SK-N-SH (cell line): ENCODE results near the gene RHOXF2B. TPM values are rescaled to one million over a fixed set of nuclear protein-coding genes. Genes with fewer than 3 reads are reported as not detected.
"Not testable (repeated sequence)": the region's sequence is repeated elsewhere in the genome, so short reads cannot be mapped to it uniquely, and the experiment has no call there.

ENCODE experiments used
- CTCF ChIA-PET: fragments of 300-600, 350-600 bp; formaldehyde crosslinking; extraction: SDS; loops from one replicate; lab custom pipeline; 2021; lab: Yijun Ruan, JAX
- POLR2A ChIA-PET: fragments of 350-600 bp; sonication (Branson Sonifier 250); formaldehyde crosslinking; extraction: SDS; loops from one replicate; lab custom pipeline; 2020; ENCODE audit warnings: antibody characterized with exemption, inconsistent platforms; lab: Yijun Ruan, JAX
- DNase-seq: peaks from one replicate; pipeline ENCODE4 v3.0.0; 2012
- H2AFZ ChIP-seq: fragments of 200-600 bp; sonication (generic); 2 replicates; pipeline ENCODE4 v1.8.1; 2016; ENCODE audit warnings: antibody characterized with exemption, mild to moderate bottlenecking, low read depth
- H3F3A ChIP-seq: fragments of 200-600 bp; sonication (generic); replicated peaks from 2 replicates; pipeline ENCODE3; 2016; ENCODE audit warnings: antibody characterized with exemption, mild to moderate bottlenecking; ENCODE audit not compliant: insufficient read depth
- H3K27ac ChIP-seq, 2 experiments: fragments of 200-500 bp in 1 of 2; fragments of 200-600 bp in 1 of 2; sonication (Bioruptor generic) in 1 of 2; sonication (generic), shearing (Covaris generic) in 1 of 2; 2 replicates each; pipeline versions ENCODE4 v1.5.1 to v1.6.1; 2014 to 2016; ENCODE audit warnings: low read depth in 2 of 2, inconsistent platforms in 1 of 2, low read length in 1 of 2, mild to moderate bottlenecking in 1 of 2, mixed read lengths in 1 of 2
- H3K27me3 ChIP-seq: fragments of 200-600 bp; sonication (generic), shearing (Covaris generic); 2 replicates; pipeline ENCODE4 v1.6.1; 2016; ENCODE audit warnings: mixed run types; ENCODE audit not compliant: insufficient read depth
- H3K36me3 ChIP-seq, 2 experiments: fragments of 200-500 bp in 1 of 2; fragments of 200-600 bp in 1 of 2; sonication (Bioruptor generic) in 1 of 2; sonication (generic) in 1 of 2; replicated peaks in 1 of 2; 2 replicates each; pipeline versions ENCODE3 to v1.5.1; 2014 to 2016; ENCODE audit warnings: low read length in 1 of 2, mild to moderate bottlenecking in 1 of 2; ENCODE audit not compliant: insufficient read depth in 2 of 2, control insufficient read depth in 1 of 2
- H3K4me1 ChIP-seq, 2 experiments: fragments of 200-500 bp in 1 of 2; fragments of 200-600 bp in 1 of 2; sonication (Bioruptor generic) in 1 of 2; sonication (generic), shearing (Covaris generic) in 1 of 2; 2 replicates each; pipeline versions ENCODE4 v1.5.1 to v1.6.1; 2014 to 2016; ENCODE audit warnings: low read depth in 1 of 2, low read length in 1 of 2, mixed run types in 1 of 2; ENCODE audit not compliant: insufficient read depth in 2 of 2, control insufficient read depth in 1 of 2
- H3K4me2 ChIP-seq: fragments of 200-600 bp; sonication (generic), shearing (Covaris generic); 2 replicates; pipeline ENCODE4 v1.6.1; 2017; ENCODE audit warnings: mixed run types
- H3K4me3 ChIP-seq, 2 experiments: fragments of 200-500 bp in 1 of 2; fragments of 200-600 bp in 1 of 2; sonication (Bioruptor generic) in 1 of 2; sonication (generic), shearing (Covaris generic) in 1 of 2; 2 replicates each; pipeline versions ENCODE4 v1.5.1 to v1.8.1; 2014 to 2016; ENCODE audit warnings: low read depth in 2 of 2, inconsistent platforms in 1 of 2, low read length in 1 of 2, mild to moderate bottlenecking in 1 of 2, mixed read lengths in 1 of 2, moderate library complexity in 1 of 2
- H3K79me2 ChIP-seq: fragments of 200-600 bp; sonication (generic); 2 replicates; pipeline ENCODE4 v1.8.1; 2017; ENCODE audit warnings: mild to moderate bottlenecking; ENCODE audit not compliant: insufficient read depth
- H3K9ac ChIP-seq: fragments of 200-600 bp; sonication (generic); 2 replicates; pipeline ENCODE4 v1.6.1; 2017; ENCODE audit warnings: mixed run types
- H3K9me2 ChIP-seq: fragments of 200-600 bp; sonication (generic); 2 replicates; pipeline ENCODE4 v1.6.1; 2017; ENCODE audit warnings: mixed run types
- H3K9me3 ChIP-seq: fragments of 200-600 bp; sonication (generic); 2 replicates; pipeline ENCODE4 v1.6.1; 2017; ENCODE audit warnings: mixed run types, mild to moderate bottlenecking, moderate library complexity
- H4K20me1 ChIP-seq: fragments of 200-600 bp; sonication (generic); 2 replicates; pipeline ENCODE4 v1.6.1; 2017; ENCODE audit warnings: mild to moderate bottlenecking, mixed run types; ENCODE audit not compliant: insufficient read depth
- CHD2 ChIP-seq: fragments of 150-350 bp; IDR thresholded peaks from 2 replicates; pipeline ENCODE4 v1.6.1; 2018; ENCODE audit warnings: low read length; ENCODE audit not compliant: partially characterized antibody
- ELF1 ChIP-seq: IDR thresholded peaks from 2 replicates; pipeline ENCODE4 v1.4.0; 2012
- EP300 ChIP-seq, 2 experiments: IDR thresholded peaks; 2 replicates each; pipeline versions ENCODE4 v1.4.0 to v1.6.1; 2012; ENCODE audit warnings: borderline replicate concordance in 1 of 2, low read depth in 1 of 2, low read length in 1 of 2
- EZH2phosphoT487 ChIP-seq: fragments of 200-600 bp; sonication (generic); IDR thresholded peaks from 2 replicates; pipeline ENCODE4 v1.6.1; 2017; ENCODE audit warnings: low read depth, mixed run types, mild to moderate bottlenecking, antibody characterized with exemption, moderate library complexity, borderline replicate concordance
- FOSL2 ChIP-seq: IDR thresholded peaks from 2 replicates; pipeline ENCODE4 v1.4.0; 2012; ENCODE audit warnings: low read depth, mild to moderate bottlenecking, moderate library complexity, borderline replicate concordance
- FOXJ3 ChIP-seq: sonication (generic); formaldehyde crosslinking; IDR thresholded peaks from 2 replicates; pipeline ENCODE4 v1.5.1; 2020; ENCODE audit warnings: mild to moderate bottlenecking, missing genetic modification reagents
- GABPA ChIP-seq: IDR thresholded peaks from 2 replicates; pipeline ENCODE4 v1.4.0; 2012; ENCODE audit warnings: low read depth, mild to moderate bottlenecking
- MEF2A ChIP-seq: IDR thresholded peaks from 2 replicates; pipeline ENCODE4 v1.4.0; 2012; ENCODE audit warnings: low read depth, borderline replicate concordance
- RCOR1 ChIP-seq: fragments of 150-350 bp; IDR thresholded peaks from 2 replicates; pipeline ENCODE4 v1.6.1; 2017; ENCODE audit warnings: antibody characterized with exemption, low read length
- RFX5 ChIP-seq: IDR thresholded peaks from 2 replicates; pipeline ENCODE4 v1.6.1; 2012; ENCODE audit warnings: mild to moderate bottlenecking, improper control_type of control experiment, low read length
- SIN3A ChIP-seq: IDR thresholded peaks from 2 replicates; pipeline ENCODE4 v1.6.1; 2012; ENCODE audit warnings: low read depth, mild to moderate bottlenecking, low read length, moderate library complexity, borderline replicate concordance
- SMC3 ChIP-seq: IDR thresholded peaks from 2 replicates; pipeline ENCODE4 v1.6.1; 2012; ENCODE audit warnings: low read depth, low read length, improper control_type of control experiment
- TAF1 ChIP-seq: IDR thresholded peaks from 2 replicates; pipeline ENCODE4 v1.6.1; 2012; ENCODE audit warnings: low read depth, mild to moderate bottlenecking, low read length, moderate library complexity, borderline replicate concordance
- WGBS: methylation state at CpG from one replicate; pipeline ENCODE4 v1.1.6; 2017; ENCODE audit warnings: low lambda C conversion rate; 5-methylcytosine and 5-hydroxymethylcytosine counted together
- polyA plus RNA-seq, 3 experiments: library from polyadenylated mRNA; depleted of rRNA; stranded (reverse); fragments of >200 nt; gene quantifications; 2 replicates each; pipeline ENCODE4 v1.2.3, GENCODE V29; 2012
- TF ChIP-seq, protein P1 (sequence below): IDR thresholded peaks from 2 replicates; pipeline ENCODE4 v1.4.0; 2012; ENCODE audit warnings: low read depth, borderline replicate concordance
- TF ChIP-seq, protein P2 (sequence below): IDR thresholded peaks from 2 replicates; pipeline ENCODE4 v1.4.0; 2012; ENCODE audit warnings: low read depth
- TF ChIP-seq, protein P3 (sequence below): IDR thresholded peaks from 2 replicates; pipeline ENCODE4; 2012
- TF ChIP-seq, protein P4 (sequence below): IDR thresholded peaks from 2 replicates; pipeline ENCODE4 v1.4.0; 2012; ENCODE audit warnings: low read depth, borderline replicate concordance
- TF ChIP-seq, protein P5 (sequence below): IDR thresholded peaks from 2 replicates; pipeline ENCODE4 v1.6.1; 2012; ENCODE audit warnings: mild to moderate bottlenecking, low read depth, low read length, moderate library complexity
- TF ChIP-seq, protein P6 (sequence below): fragments of 150-350 bp; IDR thresholded peaks from 2 replicates; pipeline ENCODE4 v1.6.1; 2017; ENCODE audit warnings: antibody characterized with exemption, low read length, low read depth, borderline replicate concordance

Gene RHOXF2B
- polyA plus RNA-seq, 1 of the 3 experiments (the other 2 are of a cell fraction) = not detected

DNA sequence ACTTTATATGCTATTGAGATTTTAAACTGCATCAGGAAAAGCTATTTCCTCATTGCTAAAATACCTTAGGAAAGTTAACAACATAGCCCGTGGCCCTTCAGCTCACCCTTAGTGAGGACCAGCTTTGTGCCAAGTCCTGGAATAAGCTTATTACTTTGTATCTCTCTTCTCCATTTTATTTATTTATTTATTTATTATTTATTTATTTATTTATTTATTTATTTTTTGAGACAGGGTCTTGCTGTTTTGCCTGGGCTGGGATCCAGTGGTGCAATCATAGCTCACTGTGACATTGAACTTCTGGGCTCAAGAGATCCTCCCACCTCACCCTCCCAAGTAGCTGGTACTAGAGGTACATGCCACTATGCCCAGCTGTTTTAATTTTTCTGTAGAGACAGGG is 31.9 kb upstream of the RHOXF2B start:
- CTCF ChIA-PET = interaction anchor here (0.6 to 1.6 kb wide), 2 partner anchors 19 to 34 kb away, joined by 3 read pairs; no protein-coding TSS in a partner anchor
- Histone ChIP-seq H4K20me1 (no peaks in the 10 kb centered on the region), H3K79me2 (no peaks in the 10 kb centered on the region), H3K4me3 (no peak overlapping the region), H3K9me3 (no peaks in the 10 kb centered on the region), H3K27me3 (no peaks in the 10 kb centered on the region; the same call in 1 of the 2 replicates), H3K36me3 (no peaks in the 10 kb centered on the region), H3K4me2 (no peak overlapping the region), H2AFZ (no peak overlapping the region), H3K27ac (no peak overlapping the region), H3K9ac (no peak overlapping the region), H3F3A (no peaks in the 10 kb centered on the region), H3K4me1 (no peaks in the 10 kb centered on the region), H3K9me2 (no peaks in the 10 kb centered on the region)
- 35% methylated on average over 1 of the region's 1 CpG for WGBS
- POLR2A ChIA-PET = no interaction called here
- no peak for DNase-seq
- no peak for TF ChIP-seq SIN3A
- TF ChIP-seq CHD2 = no peak
- no peak for TF ChIP-seq FOXJ3 (CRISPR knock-in tag)
- TF ChIP-seq EZH2phosphoT487 = no peak
- no peak for TF ChIP-seq GABPA
- TF ChIP-seq, protein P1, sequence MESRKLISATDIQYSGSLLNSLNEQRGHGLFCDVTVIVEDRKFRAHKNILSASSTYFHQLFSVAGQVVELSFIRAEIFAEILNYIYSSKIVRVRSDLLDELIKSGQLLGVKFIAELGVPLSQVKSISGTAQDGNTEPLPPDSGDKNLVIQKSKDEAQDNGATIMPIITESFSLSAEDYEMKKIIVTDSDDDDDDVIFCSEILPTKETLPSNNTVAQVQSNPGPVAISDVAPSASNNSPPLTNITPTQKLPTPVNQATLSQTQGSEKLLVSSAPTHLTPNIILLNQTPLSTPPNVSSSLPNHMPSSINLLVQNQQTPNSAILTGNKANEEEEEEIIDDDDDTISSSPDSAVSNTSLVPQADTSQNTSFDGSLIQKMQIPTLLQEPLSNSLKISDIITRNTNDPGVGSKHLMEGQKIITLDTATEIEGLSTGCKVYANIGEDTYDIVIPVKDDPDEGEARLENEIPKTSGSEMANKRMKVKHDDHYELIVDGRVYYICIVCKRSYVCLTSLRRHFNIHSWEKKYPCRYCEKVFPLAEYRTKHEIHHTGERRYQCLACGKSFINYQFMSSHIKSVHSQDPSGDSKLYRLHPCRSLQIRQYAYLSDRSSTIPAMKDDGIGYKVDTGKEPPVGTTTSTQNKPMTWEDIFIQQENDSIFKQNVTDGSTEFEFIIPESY = no peak
- TF ChIP-seq TAF1 = no peak
- TF ChIP-seq, protein P2, sequence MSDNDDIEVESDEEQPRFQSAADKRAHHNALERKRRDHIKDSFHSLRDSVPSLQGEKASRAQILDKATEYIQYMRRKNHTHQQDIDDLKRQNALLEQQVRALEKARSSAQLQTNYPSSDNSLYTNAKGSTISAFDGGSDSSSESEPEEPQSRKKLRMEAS = no peak
- TF ChIP-seq EP300 (IDR thresholded peaks at IDR 0.05; ENCODE audit: borderline replicate concordance in 1 of 2, low read depth in 1 of 2, low read length in 1 of 2) = no peak
- no peak for TF ChIP-seq RFX5
- TF ChIP-seq RCOR1 = no peak
- TF ChIP-seq, protein P3, sequence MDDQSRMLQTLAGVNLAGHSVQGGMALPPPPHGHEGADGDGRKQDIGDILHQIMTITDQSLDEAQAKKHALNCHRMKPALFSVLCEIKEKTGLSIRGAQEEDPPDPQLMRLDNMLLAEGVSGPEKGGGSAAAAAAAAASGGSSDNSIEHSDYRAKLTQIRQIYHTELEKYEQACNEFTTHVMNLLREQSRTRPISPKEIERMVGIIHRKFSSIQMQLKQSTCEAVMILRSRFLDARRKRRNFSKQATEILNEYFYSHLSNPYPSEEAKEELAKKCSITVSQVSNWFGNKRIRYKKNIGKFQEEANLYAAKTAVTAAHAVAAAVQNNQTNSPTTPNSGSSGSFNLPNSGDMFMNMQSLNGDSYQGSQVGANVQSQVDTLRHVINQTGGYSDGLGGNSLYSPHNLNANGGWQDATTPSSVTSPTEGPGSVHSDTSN = no peak
- TF ChIP-seq, protein P4, sequence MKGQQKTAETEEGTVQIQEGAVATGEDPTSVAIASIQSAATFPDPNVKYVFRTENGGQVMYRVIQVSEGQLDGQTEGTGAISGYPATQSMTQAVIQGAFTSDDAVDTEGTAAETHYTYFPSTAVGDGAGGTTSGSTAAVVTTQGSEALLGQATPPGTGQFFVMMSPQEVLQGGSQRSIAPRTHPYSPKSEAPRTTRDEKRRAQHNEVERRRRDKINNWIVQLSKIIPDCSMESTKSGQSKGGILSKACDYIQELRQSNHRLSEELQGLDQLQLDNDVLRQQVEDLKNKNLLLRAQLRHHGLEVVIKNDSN = no peak
- TF ChIP-seq, protein P5, sequence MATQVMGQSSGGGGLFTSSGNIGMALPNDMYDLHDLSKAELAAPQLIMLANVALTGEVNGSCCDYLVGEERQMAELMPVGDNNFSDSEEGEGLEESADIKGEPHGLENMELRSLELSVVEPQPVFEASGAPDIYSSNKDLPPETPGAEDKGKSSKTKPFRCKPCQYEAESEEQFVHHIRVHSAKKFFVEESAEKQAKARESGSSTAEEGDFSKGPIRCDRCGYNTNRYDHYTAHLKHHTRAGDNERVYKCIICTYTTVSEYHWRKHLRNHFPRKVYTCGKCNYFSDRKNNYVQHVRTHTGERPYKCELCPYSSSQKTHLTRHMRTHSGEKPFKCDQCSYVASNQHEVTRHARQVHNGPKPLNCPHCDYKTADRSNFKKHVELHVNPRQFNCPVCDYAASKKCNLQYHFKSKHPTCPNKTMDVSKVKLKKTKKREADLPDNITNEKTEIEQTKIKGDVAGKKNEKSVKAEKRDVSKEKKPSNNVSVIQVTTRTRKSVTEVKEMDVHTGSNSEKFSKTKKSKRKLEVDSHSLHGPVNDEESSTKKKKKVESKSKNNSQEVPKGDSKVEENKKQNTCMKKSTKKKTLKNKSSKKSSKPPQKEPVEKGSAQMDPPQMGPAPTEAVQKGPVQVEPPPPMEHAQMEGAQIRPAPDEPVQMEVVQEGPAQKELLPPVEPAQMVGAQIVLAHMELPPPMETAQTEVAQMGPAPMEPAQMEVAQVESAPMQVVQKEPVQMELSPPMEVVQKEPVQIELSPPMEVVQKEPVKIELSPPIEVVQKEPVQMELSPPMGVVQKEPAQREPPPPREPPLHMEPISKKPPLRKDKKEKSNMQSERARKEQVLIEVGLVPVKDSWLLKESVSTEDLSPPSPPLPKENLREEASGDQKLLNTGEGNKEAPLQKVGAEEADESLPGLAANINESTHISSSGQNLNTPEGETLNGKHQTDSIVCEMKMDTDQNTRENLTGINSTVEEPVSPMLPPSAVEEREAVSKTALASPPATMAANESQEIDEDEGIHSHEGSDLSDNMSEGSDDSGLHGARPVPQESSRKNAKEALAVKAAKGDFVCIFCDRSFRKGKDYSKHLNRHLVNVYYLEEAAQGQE = no peak
- TF ChIP-seq, protein P6, sequence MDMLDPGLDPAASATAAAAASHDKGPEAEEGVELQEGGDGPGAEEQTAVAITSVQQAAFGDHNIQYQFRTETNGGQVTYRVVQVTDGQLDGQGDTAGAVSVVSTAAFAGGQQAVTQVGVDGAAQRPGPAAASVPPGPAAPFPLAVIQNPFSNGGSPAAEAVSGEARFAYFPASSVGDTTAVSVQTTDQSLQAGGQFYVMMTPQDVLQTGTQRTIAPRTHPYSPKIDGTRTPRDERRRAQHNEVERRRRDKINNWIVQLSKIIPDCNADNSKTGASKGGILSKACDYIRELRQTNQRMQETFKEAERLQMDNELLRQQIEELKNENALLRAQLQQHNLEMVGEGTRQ = no peak
- TF ChIP-seq MEF2A = no peak
- TF ChIP-seq SMC3 = no peak
- TF ChIP-seq FOSL2 = no peak
- no peak for TF ChIP-seq ELF1

DNA sequence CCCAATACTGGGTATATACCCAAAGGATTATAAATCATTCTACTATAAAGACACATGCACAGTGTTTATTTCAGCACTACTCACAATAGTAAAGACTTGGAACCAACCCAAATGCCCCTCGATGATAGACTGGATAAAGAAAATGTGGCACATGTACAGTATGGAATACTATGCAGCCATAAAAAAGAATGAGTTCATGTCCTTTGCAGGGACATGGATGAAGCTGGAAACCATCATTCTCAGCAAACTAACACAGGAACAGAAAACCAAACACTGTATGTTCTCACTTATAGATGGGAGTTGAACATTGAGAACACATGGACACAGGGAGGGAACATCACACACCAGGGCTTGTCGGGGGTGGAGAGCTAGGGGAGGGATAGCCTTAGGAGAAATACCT is 27.2 kb upstream of the RHOXF2B start:
- CTCF ChIA-PET, H3K36me3 ChIP-seq, DNase-seq, H3K4me1 ChIP-seq, H4K20me1 ChIP-seq, POLR2A ChIA-PET, H3K79me2 ChIP-seq, H2AFZ ChIP-seq, H3K9me3 ChIP-seq, H3K9me2 ChIP-seq, H3K27ac ChIP-seq, H3K9ac ChIP-seq, H3K27me3 ChIP-seq, H3K4me2 ChIP-seq, H3K4me3 ChIP-seq, H3F3A ChIP-seq: not testable (repeated sequence)
- WGBS = 13% methylated on average over 2 of the region's 2 CpGs
